ENCODE data around the gene SLC45A3. TPM values are rescaled to one million over a fixed set of nuclear protein-coding genes. Genes with fewer than 3 reads are reported as not detected.

Gene SLC45A3
- total RNA-seq, 1 experiment from 2014 or later: 12.3 TPM

DNA sequence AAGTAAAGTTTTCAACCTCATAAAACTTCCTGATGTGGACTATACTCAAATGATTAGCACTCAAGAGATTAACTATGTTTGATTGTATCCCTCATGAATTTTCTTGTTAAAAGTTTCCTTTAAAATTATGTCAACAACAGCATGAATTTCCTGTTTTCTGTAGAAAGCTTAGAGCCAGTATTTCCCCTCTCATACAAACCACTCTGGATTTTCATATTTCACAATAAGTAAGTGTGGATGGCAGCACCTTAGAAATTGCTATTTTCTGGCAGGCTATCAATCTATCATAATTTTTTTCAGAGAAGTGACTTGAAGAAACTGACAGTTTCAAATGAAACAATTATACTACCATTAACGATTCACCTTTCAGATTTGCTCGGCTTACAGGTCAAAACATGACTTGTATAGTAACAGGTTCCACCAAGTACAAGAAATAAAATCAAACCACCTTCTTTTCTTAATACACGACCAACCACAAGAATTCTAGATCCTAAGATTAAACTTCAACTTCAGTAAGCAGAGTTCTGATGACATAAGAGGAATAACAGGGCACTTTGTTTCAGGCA, 69.3 kb downstream of the SLC45A3 start:
- intact Hi-C loops (cut with micrococcal nuclease): no loop called here
- H3K27ac ChIP-seq (ENCODE audit: low read depth, low read length): no peak overlapping the region
- ChIA-PET RAD21 (ENCODE audit: low non-redundant PET in 1 of 2, low total read pairs in 2 of 2, uncharacterized antibody in 2 of 2, unreplicated experiment in 2 of 2) (no interaction called here), POLR2A (no interaction called here), CTCF (no interaction called here)
- H3K4me1 ChIP-seq (ENCODE audit: control insufficient read depth in 1 of 2, insufficient read depth in 2 of 2, low read length in 2 of 2): 0 out of 4 replicates have a peak, but pooled peaks cover 0 to 4% of the 10 kb centered on the region in 2 experiments
- no peak overlapping the region for H3K4me3 ChIP-seq (replicated peaks in 1 of 2; ENCODE audit: low read depth in 1 of 2, low read length in 2 of 2)
- H4K20me1 ChIP-seq (ENCODE audit: insufficient read depth): no peaks in the 10 kb centered on the region
- no peak overlapping the region for H3K4me2 ChIP-seq (ENCODE audit: low read length)
- no peak overlapping the region for H2AFZ ChIP-seq (ENCODE audit: low read depth, low read length, poor library complexity, severe bottlenecking)
- no peak for TF ChIP-seq ZFX (IDR thresholded peaks at IDR 0.05)
- TF ChIP-seq, protein P1, sequence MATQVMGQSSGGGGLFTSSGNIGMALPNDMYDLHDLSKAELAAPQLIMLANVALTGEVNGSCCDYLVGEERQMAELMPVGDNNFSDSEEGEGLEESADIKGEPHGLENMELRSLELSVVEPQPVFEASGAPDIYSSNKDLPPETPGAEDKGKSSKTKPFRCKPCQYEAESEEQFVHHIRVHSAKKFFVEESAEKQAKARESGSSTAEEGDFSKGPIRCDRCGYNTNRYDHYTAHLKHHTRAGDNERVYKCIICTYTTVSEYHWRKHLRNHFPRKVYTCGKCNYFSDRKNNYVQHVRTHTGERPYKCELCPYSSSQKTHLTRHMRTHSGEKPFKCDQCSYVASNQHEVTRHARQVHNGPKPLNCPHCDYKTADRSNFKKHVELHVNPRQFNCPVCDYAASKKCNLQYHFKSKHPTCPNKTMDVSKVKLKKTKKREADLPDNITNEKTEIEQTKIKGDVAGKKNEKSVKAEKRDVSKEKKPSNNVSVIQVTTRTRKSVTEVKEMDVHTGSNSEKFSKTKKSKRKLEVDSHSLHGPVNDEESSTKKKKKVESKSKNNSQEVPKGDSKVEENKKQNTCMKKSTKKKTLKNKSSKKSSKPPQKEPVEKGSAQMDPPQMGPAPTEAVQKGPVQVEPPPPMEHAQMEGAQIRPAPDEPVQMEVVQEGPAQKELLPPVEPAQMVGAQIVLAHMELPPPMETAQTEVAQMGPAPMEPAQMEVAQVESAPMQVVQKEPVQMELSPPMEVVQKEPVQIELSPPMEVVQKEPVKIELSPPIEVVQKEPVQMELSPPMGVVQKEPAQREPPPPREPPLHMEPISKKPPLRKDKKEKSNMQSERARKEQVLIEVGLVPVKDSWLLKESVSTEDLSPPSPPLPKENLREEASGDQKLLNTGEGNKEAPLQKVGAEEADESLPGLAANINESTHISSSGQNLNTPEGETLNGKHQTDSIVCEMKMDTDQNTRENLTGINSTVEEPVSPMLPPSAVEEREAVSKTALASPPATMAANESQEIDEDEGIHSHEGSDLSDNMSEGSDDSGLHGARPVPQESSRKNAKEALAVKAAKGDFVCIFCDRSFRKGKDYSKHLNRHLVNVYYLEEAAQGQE (IDR thresholded peaks at IDR 0.05; ENCODE audit: low read depth): no peak
- TF ChIP-seq SIN3A (IDR thresholded peaks at IDR 0.05; ENCODE audit: low read depth): no peak
- no peak for TF ChIP-seq RAD21 (IDR thresholded peaks at IDR 0.05; ENCODE audit: low read depth)
- TF ChIP-seq EZH2phosphoT487 (IDR thresholded peaks at IDR 0.05; ENCODE audit: borderline replicate concordance): no peak
- TF ChIP-seq YY1 (IDR thresholded peaks at IDR 0.05; ENCODE audit: extremely low read depth, insufficient replicate concordance, low read depth, low read length): no peak
- no peak for TF ChIP-seq POLR2AphosphoS5 (IDR thresholded peaks at IDR 0.05; ENCODE audit: low read depth, low read length)
- TF ChIP-seq JUND (IDR thresholded peaks at IDR 0.05): no peak
- no peak for TF ChIP-seq TCF7L2 (IDR thresholded peaks at IDR 0.05; ENCODE audit: borderline replicate concordance, extremely low read depth, insufficient read depth, insufficient read length)
- no peak for TF ChIP-seq FOSL1 (IDR thresholded peaks at IDR 0.05; ENCODE audit: low read depth)
- TF ChIP-seq ZNF274 (IDR thresholded peaks at IDR 0.05; ENCODE audit: low read depth, low read length): no peak
- TF ChIP-seq SRF (IDR thresholded peaks at IDR 0.05; ENCODE audit: low read depth): no peak
- no peak for TF ChIP-seq POLR2A (IDR thresholded peaks at IDR 0.05; ENCODE audit: borderline replicate concordance, extremely low read depth, insufficient read depth, insufficient read length)
- no peak for TF ChIP-seq ATF3 (IDR thresholded peaks at IDR 0.05)
- TF ChIP-seq CEBPB (IDR thresholded peaks at IDR 0.05; ENCODE audit: low read depth): no peak
- TF ChIP-seq, protein P2, sequence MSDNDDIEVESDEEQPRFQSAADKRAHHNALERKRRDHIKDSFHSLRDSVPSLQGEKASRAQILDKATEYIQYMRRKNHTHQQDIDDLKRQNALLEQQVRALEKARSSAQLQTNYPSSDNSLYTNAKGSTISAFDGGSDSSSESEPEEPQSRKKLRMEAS (IDR thresholded peaks at IDR 0.05): no peak
- no peak for TF ChIP-seq CBX3 (IDR thresholded peaks at IDR 0.05; ENCODE audit: low read depth)
- TF ChIP-seq SP1 (IDR thresholded peaks at IDR 0.05; ENCODE audit: low read depth): no peak
- H3K36me3 ChIP-seq (ENCODE audit: control insufficient read depth in 1 of 2, insufficient read depth in 2 of 2, low read length in 2 of 2): peaks cover 0 to 16% of the 10 kb centered on the region in 2 experiments; a peak in 3 of 4 replicates
- no peak for ATAC-seq
- DNase-seq (ENCODE audit: low read depth, low spot score): no peak
- H3K9me3 ChIP-seq (ENCODE audit: control insufficient read depth in 1 of 2, insufficient read depth in 1 of 2, low read depth in 1 of 2, low read length in 2 of 2): no peaks in the 10 kb centered on the region
- BruUV-seq (replicated peaks): no TSS peak
- peaks cover 34% of the 10 kb centered on the region for H3K79me2 ChIP-seq (ENCODE audit: insufficient read depth, low read length)
- H3K9me2 ChIP-seq (ENCODE audit: insufficient read depth): no peaks in the 10 kb centered on the region
- no peak overlapping the region for H3K9ac ChIP-seq (ENCODE audit: low read length)
- H3K27me3 ChIP-seq (ENCODE audit: insufficient read depth, low read length): no peaks in the 10 kb centered on the region
